HG03469 (cell line): ENCODE results near the gene CEACAM5.

ENCODE experiments used
- ATAC-seq: cut with Tn5 transposase; IDR thresholded peaks from one replicate; pipeline ENCODE4 v1.9.1; 2021; ENCODE audit warnings: mild to moderate bottlenecking, moderate library complexity, moderate number of reproducible peaks; ENCODE audit not compliant: unreplicated experiment

The CEACAM5 gene

DNA sequence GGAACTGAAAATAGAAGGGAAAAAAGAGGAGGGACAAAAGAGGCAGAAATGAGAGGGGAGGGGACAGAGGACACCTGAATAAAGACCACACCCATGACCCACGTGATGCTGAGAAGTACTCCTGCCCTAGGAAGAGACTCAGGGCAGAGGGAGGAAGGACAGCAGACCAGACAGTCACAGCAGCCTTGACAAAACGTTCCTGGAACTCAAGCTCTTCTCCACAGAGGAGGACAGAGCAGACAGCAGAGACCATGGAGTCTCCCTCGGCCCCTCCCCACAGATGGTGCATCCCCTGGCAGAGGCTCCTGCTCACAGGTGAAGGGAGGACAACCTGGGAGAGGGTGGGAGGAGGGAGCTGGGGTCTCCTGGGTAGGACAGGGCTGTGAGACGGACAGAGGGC is at the start of gene CEACAM5:
CEACAM5 (plus strand) TSS at position 146 of the 400 bp plus-strand sequence; CDS start at position 252, 106 bp downstream.
- ATAC-seq, result no peak

DNA sequence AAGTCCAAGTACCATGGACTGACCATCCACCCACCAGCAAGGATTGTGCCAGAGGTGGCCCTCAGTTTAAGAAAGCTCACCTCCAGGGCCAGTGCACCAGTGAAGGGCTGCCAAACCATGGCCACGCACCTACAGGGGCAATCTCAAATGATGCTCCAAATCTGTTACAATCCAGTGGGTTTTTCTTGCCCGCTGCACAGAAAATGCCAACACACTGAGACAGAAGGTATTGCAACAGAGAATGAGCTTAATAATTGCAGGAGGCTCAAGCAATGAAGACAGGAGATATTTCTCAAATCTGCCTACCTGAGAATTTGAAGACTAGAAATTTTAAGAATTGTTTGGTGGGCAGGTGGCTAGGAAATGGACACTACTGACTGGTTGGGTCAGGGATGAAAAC is 42.4 kb upstream of the CEACAM5 start:
- ATAC-seq, result no peak

DNA sequence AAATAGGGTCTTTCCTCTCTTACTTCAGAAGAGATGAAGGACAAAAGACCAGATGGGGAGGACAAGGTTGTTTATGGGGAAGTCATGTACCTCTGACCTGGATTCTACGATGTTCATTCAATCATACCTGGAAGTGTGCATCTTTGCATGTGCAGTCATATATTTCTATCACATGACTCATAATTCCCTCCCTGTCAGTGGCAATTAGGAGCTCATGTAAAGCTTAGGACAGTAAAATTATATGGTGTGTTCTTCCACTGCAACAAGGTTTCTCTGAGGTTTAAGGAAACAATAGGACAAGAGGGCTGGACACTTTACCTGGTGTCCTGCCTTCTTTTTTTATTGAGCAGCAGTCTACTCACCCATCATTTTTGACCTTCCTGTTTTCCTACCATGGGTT is 40.1 kb upstream of the CEACAM5 start:
- ATAC-seq, result no peak

DNA sequence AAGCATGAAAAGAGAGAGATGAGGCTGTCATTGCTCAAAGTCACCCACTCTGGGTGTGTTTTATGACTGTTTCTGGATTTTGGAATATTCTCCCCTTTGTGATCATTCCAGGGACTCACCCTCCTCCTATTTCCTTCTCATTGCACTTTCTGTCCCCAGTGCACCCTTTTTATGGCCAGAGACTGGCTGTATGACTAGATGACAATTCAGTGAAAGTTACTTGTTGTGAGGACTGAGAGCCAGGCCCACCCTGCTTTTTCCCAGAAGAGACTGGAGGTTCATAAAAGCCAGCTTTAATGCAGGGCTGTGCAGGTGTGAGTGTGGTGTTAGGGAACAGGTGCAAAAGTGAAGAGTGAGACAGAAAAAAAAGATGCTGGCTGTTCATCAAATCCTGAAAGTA is 37.7 kb upstream of the CEACAM5 start:
- no peak for ATAC-seq

DNA sequence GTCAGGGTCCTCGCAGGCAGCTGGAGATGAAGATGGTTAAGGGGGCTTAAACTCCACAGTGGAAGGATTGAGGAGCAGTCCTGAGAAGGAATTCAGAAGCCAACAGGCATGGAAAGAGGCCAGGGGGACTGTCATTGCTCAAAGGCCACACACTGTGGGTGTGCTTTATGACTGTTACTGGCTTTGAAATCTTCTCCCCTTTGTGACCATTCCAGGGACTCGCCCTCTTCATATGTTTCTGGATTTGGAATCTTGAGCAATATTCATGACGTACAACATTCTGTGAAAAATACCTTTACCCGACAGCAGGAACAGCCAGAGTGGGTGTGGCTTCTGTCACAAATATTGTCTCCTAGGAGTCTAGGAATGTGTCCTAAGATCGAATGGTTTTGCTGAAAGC is 36.9 kb upstream of the CEACAM5 start:
- ATAC-seq, result no peak

DNA sequence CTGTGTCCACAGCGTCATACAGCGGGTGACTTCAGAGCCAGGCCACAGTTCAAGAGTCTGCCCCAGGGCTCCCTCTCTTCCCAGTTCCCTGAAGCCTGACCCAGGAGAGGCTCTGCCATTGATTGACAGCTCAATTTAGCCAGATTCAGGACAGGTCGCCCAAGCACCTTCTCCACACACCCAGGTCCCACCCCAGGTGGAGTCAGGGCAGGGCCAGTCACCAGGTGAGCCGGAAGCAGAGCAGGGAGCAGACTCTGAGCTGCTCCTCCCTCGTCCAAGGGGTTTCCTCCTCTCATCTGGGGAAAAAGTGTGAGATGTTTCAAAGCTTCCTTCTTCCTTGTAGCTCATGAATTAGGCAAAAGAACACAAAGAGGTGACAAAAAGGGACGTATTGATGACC is 26.0 kb upstream of the CEACAM5 start:
- ATAC-seq, result no peak

DNA sequence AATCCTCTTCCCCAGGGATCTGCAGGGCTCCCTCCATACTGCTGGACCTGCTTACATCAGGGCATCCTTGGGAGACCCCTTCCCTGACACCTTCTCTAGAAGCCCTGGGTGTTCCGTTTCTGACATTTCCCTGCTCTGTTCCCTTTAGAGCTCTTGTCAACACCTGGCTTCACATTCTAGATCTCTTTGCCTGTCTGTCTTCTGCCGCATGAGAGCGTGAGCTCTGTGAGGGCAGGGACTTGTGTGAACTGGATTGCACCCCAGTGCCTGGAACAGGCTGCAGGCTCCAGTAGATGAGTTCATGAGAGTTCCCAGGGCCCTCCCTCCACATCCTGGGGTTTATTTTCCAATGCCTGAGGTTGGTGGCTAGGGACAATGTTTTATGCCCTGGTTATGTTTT is 21.0 kb upstream of the CEACAM5 start:
- ATAC-seq, result no peak

DNA sequence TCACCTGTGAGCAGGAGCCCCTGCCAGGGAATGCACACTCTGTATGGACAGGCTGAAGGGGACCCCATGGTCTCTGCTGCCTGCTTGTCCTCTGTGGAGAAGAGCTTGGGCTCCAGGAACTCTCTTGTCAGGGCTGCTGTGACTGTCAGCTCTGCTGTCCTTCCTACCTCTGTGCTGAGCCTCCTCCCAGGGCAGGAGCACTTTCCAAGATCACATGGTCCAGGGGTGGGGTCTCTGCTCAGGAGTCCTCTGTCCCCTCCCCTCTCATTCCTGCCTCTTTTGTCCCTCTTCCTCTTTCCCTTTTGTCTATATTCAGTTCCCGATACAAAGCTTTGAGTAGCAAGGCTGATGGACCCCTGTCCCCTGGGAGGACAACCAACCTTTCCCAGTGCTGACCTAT is 20.3 kb upstream of the CEACAM5 start, which contains the start of gene CEACAM7:
CEACAM7 (minus strand) TSS at position 173 of the 400 bp plus-strand sequence; CDS start at position 68, 105 bp downstream.
- no peak for ATAC-seq

DNA sequence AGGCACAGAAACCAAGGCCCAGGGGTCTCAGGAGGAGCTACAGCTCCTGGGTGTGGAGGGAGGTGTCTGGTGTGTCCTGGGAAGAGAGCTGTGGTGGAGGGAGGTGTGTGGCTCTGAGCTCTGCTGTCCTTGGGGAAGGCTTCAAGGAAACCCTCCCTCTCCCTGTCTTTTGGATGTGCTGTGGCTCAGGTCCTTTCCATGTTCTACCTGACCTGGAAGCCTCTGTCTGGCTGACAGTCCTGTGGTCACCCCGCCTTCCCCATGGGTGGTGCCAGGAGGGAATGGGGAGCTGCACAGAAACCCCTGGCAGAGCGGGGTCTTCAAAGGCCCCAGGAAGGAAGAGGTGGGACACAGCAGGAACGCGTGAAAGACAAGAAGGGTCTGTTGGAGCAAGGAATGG is 19.7 kb upstream of the CEACAM5 start:
- no peak for ATAC-seq

DNA sequence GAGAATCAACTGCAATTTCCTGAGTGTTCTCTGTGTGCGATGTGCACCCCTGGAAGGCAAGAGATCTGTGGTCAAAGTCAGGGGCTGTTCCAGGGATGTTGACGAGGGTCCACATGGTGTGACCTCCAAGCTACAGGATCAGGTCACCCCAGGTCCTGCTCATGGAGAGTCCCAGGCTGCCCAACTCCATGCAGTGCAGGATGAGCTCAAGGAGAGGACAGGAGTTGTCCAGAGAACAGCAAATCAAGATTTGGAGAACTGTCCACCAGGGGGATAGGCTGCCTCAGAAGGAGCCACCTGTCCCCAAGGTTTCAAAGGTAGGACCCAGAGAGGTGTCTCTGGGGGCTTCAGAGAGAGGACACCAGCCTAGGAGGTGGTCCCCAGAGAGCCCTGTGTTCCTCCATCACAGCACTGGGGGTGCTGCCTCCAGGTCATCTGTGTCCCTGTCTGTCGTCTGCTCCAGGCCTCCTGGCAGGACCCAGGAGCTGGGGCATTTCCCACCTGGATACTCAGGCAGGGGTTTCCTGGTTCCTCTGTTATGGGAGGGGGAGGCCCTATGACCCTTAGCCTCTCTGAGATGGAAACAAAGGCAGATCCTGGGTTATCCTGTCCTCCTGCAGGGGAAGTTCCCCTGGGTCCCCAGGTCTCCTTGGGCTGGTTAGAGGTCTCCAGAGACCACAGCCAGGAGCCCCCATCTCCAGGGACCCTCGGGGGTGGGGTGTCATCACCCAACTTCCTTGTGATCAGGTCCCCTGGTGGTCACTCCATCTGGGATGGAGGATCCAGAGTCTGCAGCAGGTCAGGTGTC is 18.2 kb upstream of the CEACAM5 start:
- ATAC-seq, result no peak

DNA sequence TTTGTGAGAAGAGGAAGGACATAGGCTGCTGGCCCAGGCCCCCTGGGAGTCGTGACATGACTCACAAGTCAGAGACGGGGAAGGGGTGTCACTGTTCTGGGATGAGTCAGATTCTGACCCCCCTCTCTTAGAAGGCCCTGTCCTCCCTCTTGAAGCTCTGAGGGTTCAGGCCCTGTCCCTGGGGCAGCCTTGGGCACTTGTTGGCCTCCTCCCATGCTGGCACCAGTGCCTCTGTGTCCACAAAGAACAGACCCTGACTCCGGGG is 17.7 kb upstream of the CEACAM5 start:
- no peak for ATAC-seq

DNA sequence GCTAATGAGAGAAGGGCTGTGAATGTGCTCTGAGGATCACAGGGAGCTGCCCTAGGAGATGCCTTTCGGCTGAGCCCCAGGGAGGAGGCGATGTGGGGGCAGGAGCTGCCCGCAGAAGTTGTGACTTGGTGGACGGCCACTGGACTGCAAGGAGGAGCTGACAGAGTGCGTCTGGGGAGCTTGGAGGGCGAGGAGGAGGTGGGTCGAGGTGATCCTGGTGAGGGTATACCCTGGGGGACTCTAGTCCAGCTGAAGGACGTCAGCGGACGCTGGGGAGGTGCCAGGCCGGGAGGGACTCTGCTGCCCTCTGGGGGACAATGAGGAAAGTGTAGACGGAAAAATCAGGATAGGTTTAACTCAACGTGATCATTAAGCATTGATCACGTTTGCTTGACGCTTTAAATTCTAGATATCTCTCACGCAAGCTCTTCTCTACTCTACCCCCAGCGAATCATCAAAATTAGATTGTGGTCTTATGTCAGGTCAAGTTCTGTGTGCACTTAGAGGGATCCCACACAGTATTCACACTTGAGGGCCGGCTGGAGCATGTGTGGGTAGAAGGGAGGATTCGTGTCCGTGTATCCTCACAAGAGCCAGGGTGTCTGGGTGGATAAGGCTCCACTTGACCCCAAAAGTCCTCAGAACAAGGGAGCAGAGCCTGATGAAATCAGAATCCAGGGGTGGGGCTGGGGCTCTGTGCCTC is 17.0 kb upstream of the CEACAM5 start:
- no peak for ATAC-seq

DNA sequence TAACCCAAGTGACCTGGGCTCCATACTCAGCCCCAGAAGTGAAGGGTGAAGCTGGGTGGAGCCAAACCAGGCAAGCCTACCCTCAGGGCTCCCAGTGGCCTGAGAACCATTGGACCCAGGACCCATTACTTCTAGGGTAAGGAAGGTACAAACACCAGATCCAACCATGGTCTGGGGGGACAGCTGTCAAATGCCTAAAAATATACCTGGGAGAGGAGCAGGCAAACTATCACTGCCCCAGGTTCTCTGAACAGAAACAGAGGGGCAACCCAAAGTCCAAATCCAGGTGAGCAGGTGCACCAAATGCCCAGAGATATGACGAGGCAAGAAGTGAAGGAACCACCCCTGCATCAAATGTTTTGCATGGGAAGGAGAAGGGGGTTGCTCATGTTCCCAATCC is 14.2 kb upstream of the CEACAM5 start:
- no peak for ATAC-seq

DNA sequence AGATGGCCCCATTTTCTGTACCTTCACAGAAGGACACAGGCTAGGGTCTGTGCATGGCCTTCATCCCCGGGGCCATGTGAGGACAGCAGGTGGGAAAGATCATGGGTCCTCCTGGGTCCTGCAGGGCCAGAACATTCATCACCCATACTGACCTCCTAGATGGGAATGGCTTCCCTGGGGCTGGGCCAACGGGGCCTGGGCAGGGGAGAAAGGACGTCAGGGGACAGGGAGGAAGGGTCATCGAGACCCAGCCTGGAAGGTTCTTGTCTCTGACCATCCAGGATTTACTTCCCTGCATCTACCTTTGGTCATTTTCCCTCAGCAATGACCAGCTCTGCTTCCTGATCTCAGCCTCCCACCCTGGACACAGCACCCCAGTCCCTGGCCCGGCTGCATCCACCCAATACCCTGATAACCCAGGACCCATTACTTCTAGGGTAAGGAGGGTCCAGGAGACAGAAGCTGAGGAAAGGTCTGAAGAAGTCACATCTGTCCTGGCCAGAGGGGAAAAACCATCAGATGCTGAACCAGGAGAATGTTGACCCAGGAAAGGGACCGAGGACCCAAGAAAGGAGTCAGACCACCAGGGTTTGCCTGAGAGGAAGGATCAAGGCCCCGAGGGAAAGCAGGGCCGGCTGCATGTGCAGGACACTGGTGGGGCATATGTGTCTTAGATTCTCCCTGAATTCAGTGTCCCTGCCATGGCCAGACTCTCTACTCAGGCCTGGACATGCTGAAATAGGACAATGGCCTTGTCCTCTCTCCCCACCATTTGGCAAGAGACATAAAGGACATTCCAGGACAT is 13.4 kb upstream of the CEACAM5 start:
- no peak for ATAC-seq

DNA sequence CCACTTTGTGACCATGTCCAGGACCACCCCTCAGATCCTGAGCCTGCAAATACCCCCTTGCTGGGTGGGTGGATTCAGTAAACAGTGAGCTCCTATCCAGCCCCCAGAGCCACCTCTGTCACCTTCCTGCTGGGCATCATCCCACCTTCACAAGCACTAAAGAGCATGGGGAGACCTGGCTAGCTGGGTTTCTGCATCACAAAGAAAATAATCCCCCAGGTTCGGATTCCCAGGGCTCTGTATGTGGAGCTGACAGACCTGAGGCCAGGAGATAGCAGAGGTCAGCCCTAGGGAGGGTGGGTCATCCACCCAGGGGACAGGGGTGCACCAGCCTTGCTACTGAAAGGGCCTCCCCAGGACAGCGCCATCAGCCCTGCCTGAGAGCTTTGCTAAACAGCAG is 12.7 kb upstream of the CEACAM5 start:
- ATAC-seq, result no peak

DNA sequence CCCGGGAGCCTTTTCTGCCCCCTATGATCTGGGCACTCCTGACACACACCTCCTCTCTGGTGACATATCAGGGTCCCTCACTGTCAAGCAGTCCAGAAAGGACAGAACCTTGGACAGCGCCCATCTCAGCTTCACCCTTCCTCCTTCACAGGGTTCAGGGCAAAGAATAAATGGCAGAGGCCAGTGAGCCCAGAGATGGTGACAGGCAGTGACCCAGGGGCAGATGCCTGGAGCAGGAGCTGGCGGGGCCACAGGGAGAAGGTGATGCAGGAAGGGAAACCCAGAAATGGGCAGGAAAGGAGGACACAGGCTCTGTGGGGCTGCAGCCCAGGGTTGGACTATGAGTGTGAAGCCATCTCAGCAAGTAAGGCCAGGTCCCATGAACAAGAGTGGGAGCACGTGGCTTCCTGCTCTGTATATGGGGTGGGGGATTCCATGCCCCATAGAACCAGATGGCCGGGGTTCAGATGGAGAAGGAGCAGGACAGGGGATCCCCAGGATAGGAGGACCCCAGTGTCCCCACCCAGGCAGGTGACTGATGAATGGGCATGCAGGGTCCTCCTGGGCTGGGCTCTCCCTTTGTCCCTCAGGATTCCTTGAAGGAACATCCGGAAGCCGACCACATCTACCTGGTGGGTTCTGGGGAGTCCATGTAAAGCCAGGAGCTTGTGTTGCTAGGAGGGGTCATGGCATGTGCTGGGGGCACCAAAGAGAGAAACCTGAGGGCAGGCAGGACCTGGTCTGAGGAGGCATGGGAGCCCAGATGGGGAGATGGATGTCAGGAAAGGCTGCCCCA is 11.8 kb upstream of the CEACAM5 start:
- no peak for ATAC-seq

DNA sequence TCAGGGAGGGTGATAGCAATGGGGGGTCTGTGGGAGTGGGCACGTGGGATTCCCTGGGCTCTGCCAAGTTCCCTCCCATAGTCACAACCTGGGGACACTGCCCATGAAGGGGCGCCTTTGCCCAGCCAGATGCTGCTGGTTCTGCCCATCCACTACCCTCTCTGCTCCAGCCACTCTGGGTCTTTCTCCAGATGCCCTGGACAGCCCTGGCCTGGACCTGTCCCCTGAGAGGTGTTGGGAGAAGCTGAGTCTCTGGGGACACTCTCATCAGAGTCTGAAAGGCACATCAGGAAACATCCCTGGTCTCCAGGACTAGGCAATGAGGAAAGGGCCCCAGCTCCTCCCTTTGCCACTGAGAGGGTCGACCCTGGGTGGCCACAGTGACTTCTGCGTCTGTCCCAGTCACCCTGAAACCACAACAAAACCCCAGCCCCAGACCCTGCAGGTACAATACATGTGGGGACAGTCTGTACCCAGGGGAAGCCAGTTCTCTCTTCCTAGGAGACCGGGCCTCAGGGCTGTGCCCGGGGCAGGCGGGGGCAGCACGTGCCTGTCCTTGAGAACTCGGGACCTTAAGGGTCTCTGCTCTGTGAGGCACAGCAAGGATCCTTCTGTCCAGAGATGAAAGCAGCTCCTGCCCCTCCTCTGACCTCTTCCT is 11.1 kb upstream of the CEACAM5 start:
- ATAC-seq, result no peak

DNA sequence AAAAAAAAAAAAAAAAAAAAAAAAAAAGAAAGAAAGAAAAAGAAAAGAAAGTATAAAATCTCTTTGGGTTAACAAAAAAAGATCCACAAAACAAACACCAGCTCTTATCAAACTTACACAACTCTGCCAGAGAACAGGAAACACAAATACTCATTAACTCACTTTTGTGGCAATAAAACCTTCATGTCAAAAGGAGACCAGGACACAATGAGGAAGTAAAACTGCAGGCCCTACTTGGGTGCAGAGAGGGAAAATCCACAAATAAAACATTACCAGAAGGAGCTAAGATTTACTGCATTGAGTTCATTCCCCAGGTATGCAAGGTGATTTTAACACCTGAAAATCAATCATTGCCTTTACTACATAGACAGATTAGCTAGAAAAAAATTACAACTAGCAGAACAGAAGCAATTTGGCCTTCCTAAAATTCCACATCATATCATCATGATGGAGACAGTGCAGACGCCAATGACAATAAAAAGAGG is 9.6 kb upstream of the CEACAM5 start:
- ATAC-seq, result no peak

DNA sequence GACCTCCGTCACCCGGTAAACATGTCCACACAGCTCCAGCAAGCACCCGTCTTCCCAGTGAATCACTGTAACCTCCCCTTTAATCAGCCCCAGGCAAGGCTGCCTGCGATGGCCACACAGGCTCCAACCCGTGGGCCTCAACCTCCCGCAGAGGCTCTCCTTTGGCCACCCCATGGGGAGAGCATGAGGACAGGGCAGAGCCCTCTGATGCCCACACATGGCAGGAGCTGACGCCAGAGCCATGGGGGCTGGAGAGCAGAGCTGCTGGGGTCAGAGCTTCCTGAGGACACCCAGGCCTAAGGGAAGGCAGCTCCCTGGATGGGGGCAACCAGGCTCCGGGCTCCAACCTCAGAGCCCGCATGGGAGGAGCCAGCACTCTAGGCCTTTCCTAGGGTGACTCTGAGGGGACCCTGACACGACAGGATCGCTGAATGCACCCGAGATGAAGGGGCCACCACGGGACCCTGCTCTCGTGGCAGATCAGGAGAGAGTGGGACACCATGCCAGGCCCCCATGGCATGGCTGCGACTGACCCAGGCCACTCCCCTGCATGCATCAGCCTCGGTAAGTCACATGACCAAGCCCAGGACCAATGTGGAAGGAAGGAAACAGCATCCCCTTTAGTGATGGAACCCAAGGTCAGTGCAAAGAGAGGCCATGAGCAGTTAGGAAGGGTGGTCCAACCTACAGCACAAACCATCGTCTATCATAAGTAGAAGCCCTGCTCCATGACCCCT is 9.0 kb upstream of the CEACAM5 start:
- no peak for ATAC-seq

DNA sequence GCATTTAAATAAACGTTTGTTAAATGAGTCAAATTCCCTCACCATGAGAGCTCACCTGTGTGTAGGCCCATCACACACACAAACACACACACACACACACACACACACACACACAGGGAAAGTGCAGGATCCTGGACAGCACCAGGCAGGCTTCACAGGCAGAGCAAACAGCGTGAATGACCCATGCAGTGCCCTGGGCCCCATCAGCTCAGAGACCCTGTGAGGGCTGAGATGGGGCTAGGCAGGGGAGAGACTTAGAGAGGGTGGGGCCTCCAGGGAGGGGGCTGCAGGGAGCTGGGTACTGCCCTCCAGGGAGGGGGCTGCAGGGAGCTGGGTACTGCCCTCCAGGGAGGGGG is 8.5 kb upstream of the CEACAM5 start:
- no peak for ATAC-seq
